K562 (cell line): Measurements from ENCODE around the gene NPB. TPM values are rescaled to one million over a fixed set of nuclear protein-coding genes. Genes with fewer than 3 reads are reported as not detected.

ENCODE experiments used
- ATAC-seq: fragments of 200-7000 bp; cut with Tn5 transposase; 3 replicates; pipeline ENCODE4 v1.9.1; 2020; ENCODE audit warnings: moderate library complexity
- BruUV-seq: library from RNA; stranded (reverse); fragments of 400-500 nt; replicated peaks from 2 replicates; lab custom pipeline; 2021; lab: Mats Ljungman, UMichigan
- CTCF ChIA-PET: fragments of 300-600 bp; formaldehyde crosslinking; extraction: SDS; loops from one replicate; lab custom pipeline; 2021; ENCODE audit warnings: low intra/inter-chr PET ratio; lab: Yijun Ruan, JAX
- POLR2A ChIA-PET: fragments of 300-600, 350-650 bp; sonication (Branson Sonifier 250); formaldehyde crosslinking; extraction: SDS; loops from one replicate; lab custom pipeline; 2021; ENCODE audit warnings: antibody characterized with exemption, inconsistent platforms; lab: Yijun Ruan, JAX
- DNase-seq, 4 experiments: peaks; one replicate each; pipeline versions ENCODE4 v3.0.0 to v3.0.0-alpha.2; 2011 to 2018; ENCODE audit warnings: low spot score in 3 of 4, mixed read lengths in 3 of 4; ENCODE audit errors: extremely low read depth in 1 of 4
- FAIRE-seq: peaks from 2 replicates; lab custom pipeline; 2011; peaks lifted over from hg19 to GRCh38; lab: Jason Lieb, UNC
- H2AFZ ChIP-seq: 2 replicates; pipeline ENCODE4 v1.6.0; 2011; ENCODE audit warnings: low read depth, low read length, control low read depth, inconsistent platforms
- H3K27ac ChIP-seq: fragments of 200-600 bp; 3 replicates; pipeline ENCODE4 v1.8.0; 2011; ENCODE audit warnings: low read depth, mild to moderate bottlenecking, control low read depth, inconsistent platforms, low read length, moderate library complexity, mixed read lengths; ENCODE audit errors: extremely low read depth
- H3K27me3 ChIP-seq, 2 experiments: fragments of 300-600 bp in 1 of 2; 2 replicates in 1 of 2; 3 replicates in 1 of 2; pipeline versions ENCODE4 v1.6.0 to v1.8.0; 2011; ENCODE audit warnings: inconsistent platforms in 2 of 2, low read length in 2 of 2, mild to moderate bottlenecking in 1 of 2, mixed read lengths in 1 of 2, moderate library complexity in 1 of 2; ENCODE audit not compliant: control insufficient read depth in 2 of 2, insufficient read depth in 2 of 2
- H3K36me3 ChIP-seq: fragments of 300-600 bp; 3 replicates; pipeline ENCODE4 v1.8.0; 2011; ENCODE audit warnings: mild to moderate bottlenecking, low read length, inconsistent platforms; ENCODE audit not compliant: control insufficient read depth, insufficient read depth
- H3K4me1 ChIP-seq, 2 experiments: fragments of 200-600 bp in 1 of 2; replicated peaks in 1 of 2; 2 replicates in 1 of 2; 3 replicates in 1 of 2; pipeline versions ENCODE4 v1.5.1 to v1.8.0; 2011; ENCODE audit warnings: inconsistent platforms in 2 of 2, low read length in 2 of 2, mild to moderate bottlenecking in 1 of 2, mixed read lengths in 1 of 2, moderate library complexity in 1 of 2; ENCODE audit not compliant: control insufficient read depth in 2 of 2, insufficient read depth in 2 of 2
- H3K4me2 ChIP-seq: 2 replicates; pipeline ENCODE4 v1.6.1; 2011; ENCODE audit warnings: low read length, control low read depth, inconsistent platforms, mixed read lengths; ENCODE audit not compliant: insufficient read depth
- H3K4me3 ChIP-seq: fragments of 200-600 bp; sonication (generic), shearing (Covaris generic); 2 replicates; pipeline ENCODE4 v1.5.1; 2016; ENCODE audit warnings: control low read depth, inconsistent platforms
- H3K79me2 ChIP-seq: fragments of 200-600 bp; 3 replicates; pipeline ENCODE4 v1.8.0; 2011; ENCODE audit warnings: low read length, inconsistent platforms; ENCODE audit not compliant: control insufficient read depth, insufficient read depth
- H3K9ac ChIP-seq, 2 experiments: 2 replicates each; pipeline versions ENCODE4 v1.6.0 to v1.6.1; 2011; ENCODE audit warnings: low read depth in 2 of 2, low read length in 2 of 2, control low read depth in 1 of 2, inconsistent platforms in 1 of 2, mild to moderate bottlenecking in 1 of 2, mixed read lengths in 1 of 2; ENCODE audit not compliant: insufficient read depth in 1 of 2
- H3K9me1 ChIP-seq: one replicate; pipeline ENCODE4 v1.6.0; 2011; ENCODE audit warnings: inconsistent platforms, mild to moderate bottlenecking, low read length, moderate library complexity; ENCODE audit not compliant: control insufficient read depth, insufficient read depth
- H3K9me3 ChIP-seq: replicated peaks from 2 replicates; pipeline ENCODE4 v1.5.1; 2011; ENCODE audit warnings: low read depth, low read length, inconsistent platforms; ENCODE audit not compliant: control insufficient read depth, insufficient read depth
- H4K20me1 ChIP-seq: replicated peaks from 2 replicates; pipeline ENCODE4 v1.6.1; 2011; ENCODE audit warnings: low read length, inconsistent platforms, mixed read lengths; ENCODE audit not compliant: control insufficient read depth, insufficient read depth
- AFF4 ChIP-seq: sonication (generic); formaldehyde crosslinking; IDR thresholded peaks from 2 replicates; pipeline ENCODE4 v1.8.0; 2023; ENCODE audit warnings: mild to moderate bottlenecking, missing genetic modification reagents
- CBFB ChIP-seq: sonication (generic); formaldehyde crosslinking; IDR thresholded peaks from 2 replicates; pipeline ENCODE4 v1.4.0; 2020; ENCODE audit warnings: mild to moderate bottlenecking, missing genetic modification reagents
- FOXP1 ChIP-seq: sonication (generic); formaldehyde crosslinking; IDR thresholded peaks from 2 replicates; pipeline ENCODE4 v1.8.0; 2022; ENCODE audit warnings: mild to moderate bottlenecking, missing genetic modification reagents
- LARP7 ChIP-seq: fragments of 450-650 bp; IDR thresholded peaks from 2 replicates; pipeline ENCODE4 v1.6.1; 2016
- RBBP5 ChIP-seq: fragments of 200-600 bp; sonication (generic); IDR thresholded peaks from 2 replicates; pipeline ENCODE4 v1.6.1; 2012; ENCODE audit warnings: borderline replicate concordance, mild to moderate bottlenecking, low read length, control low read depth, inconsistent platforms; ENCODE audit not compliant: insufficient read depth, poor library complexity, severe bottlenecking
- TEAD4 ChIP-seq, 2 experiments: sonication (generic) in 1 of 2; formaldehyde crosslinking in 1 of 2; IDR thresholded peaks; 2 replicates each; pipeline versions ENCODE4 v1.6.1 to v1.8.0; 2012 to 2022; ENCODE audit warnings: borderline replicate concordance in 1 of 2, inconsistent platforms in 1 of 2, low read length in 1 of 2, mild to moderate bottlenecking in 1 of 2, missing genetic modification reagents in 1 of 2
- WGBS: fragments of 100-300 bp; shearing (Covaris generic); methylation state at CpG from one replicate; pipeline ENCODE4 v1.1.6; 2016; ENCODE audit warnings: low coverage, mixed read lengths; ENCODE audit not compliant: insufficient coverage; ENCODE audit errors: missing lambda C conversion rate; 5-methylcytosine and 5-hydroxymethylcytosine counted together
- in situ Hi-C: fragments of 300-500 bp; cut with MboI; formaldehyde crosslinking; loops from 4 replicates; pipeline ENCODE4 v1.15.0; 2018; ENCODE audit warnings: inconsistent platforms, mixed read lengths
- intact Hi-C: fragments of 100-400 bp; cut with micrococcal nuclease; formaldehyde crosslinking; loops from 2 replicates; pipeline ENCODE4 v1.14.2; 2022
- polyA plus RNA-seq, 8 experiments: library from polyadenylated mRNA; depleted of rRNA in 4 of 8; stranded (reverse) in 5 of 8; unstranded in 3 of 8; fragments of >200 nt; fragmentation: Nextera tagmentation in 2 of 8; fragmentation: Illumina TruSeq in 1 of 8; extraction: Ambion mirVana in 2 of 8; extraction: Trizol in 1 of 8; gene quantifications; 2 replicates each; pipeline versions ENCODE4 v1.2.1 to v1.2.3, GENCODE V29; 2011 to 2014; ENCODE audit warnings: inconsistent platforms in 1 of 8, missing spikeins in 1 of 8
- total RNA-seq, 7 experiments: library from RNA; depleted of rRNA in 6 of 7; stranded (reverse); fragments of >200 nt in 6 of 7; fragmentation: Illumina TruSeq in 2 of 7; extraction: Trizol in 2 of 7; gene quantifications; 2 replicates each; pipeline versions ENCODE4 v1.2.1 to v1.2.3, GENCODE V29; 2011 to 2021; ENCODE audit warnings: low replicate concordance in 1 of 7
- TF ChIP-seq, protein P1 (sequence below), 2 experiments: fragments of 450-650 bp; IDR thresholded peaks; 2 replicates each; pipeline ENCODE4 v1.6.1; 2016; ENCODE audit warnings: mild to moderate bottlenecking in 2 of 2, borderline replicate concordance in 1 of 2, low read depth in 1 of 2, moderate library complexity in 1 of 2

NPB gene
- total and polyA plus RNA-seq, 9 of the 15 experiments (the other 6 are each of a cell fraction or from before 2014, with no cell fraction given): 0.03 to 0.61 (median 0.14) TPM; not detected in 2

DNA sequence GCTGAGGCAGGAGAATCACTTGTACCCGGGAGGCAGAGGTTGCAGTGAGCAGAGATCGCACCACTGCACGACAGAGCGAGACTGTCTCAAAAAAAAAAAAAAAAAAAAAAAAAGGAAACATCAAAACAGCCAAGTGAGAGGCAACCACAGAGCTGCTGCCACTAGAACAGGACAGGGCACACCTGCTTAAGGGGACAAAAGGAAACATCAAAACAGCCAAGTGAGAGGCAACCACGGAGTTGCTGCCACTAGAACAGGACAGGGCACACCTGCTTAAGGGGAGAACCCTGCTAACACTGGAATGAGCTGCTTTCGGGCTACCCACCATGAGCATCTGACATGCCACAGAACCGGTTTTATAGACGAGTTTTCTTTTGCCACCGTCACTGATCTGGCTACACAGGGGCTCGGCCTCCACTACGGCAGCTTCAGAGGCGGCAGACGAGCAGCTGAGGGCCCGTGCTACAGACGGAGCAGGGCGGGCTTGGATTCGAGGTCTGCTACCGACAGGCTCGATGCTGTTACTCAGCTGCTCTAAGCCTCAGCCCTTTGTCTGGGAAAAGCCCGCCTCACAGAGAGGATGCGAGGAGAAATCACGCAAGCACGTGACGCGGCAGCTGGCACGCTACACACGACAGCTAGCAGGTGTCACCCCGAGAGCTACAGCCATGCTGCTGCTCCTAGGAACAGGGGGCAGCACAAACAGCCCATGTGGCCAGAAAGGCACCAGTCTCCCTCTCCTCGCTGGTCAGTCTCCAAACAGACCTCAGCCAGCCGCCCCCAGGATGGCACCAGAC, 43.7 kb upstream of the NPB start:
- ATAC-seq: no peak
- in situ Hi-C loops: no loop called here
- peak overlapping the region; percentile 99 for H3K4me2 ChIP-seq
- peak overlapping the region; percentile 99; a peak in 3 of 4 replicates for H3K9ac ChIP-seq
- POLR2A ChIA-PET: interaction anchor here (0.5 to 2.5 kb wide), 10 partner anchors 15 to 228 kb away, joined by 3 to 21 read pairs (median 4); partner anchors contain the start of gene MCRIP1
- peaks cover 25% of the 10 kb centered on the region for H4K20me1 ChIP-seq
- WGBS: 90% methylated on average over 22 of the region's 30 CpGs
- CTCF ChIA-PET: no interaction called here
- peaks cover 16% of the 10 kb centered on the region for H3K9me1 ChIP-seq
- peaks cover 23 to 41% of the 10 kb centered on the region in 2 experiments for H3K4me1 ChIP-seq
- no TSS peak for BruUV-seq
- peaks cover 90% of the 10 kb centered on the region for H3K79me2 ChIP-seq
- no peak for FAIRE-seq
- H3K27ac ChIP-seq: peak overlapping the region; percentile 94; the same call in 2 of the 3 replicates
- H3K9me3 ChIP-seq: no peaks in the 10 kb centered on the region
- H3K27me3 ChIP-seq: no peaks in the 10 kb centered on the region
- peak overlapping the region; percentile 94 for H3K4me3 ChIP-seq
- no peak for DNase-seq
- H2AFZ ChIP-seq: no peak overlapping the region
- intact Hi-C loops: no loop called here
- H3K36me3 ChIP-seq: peaks cover 81% of the 10 kb centered on the region
- TF ChIP-seq RBBP5 (peak; percentile 2), TEAD4 (IDR thresholded peaks at IDR 0.05; ENCODE audit: low read length) (no peak), TEAD4 (CRISPR knock-in tag; IDR thresholded peaks at IDR 0.05; ENCODE audit: borderline replicate concordance) (0 out of 2 replicates have a peak, but pooled peaks have one; percentile 37), FOXP1 (CRISPR knock-in tag) (peak; percentile 58; the same call in 1 of the 2 replicates), LARP7 (no peak), AFF4 (CRISPR knock-in tag) (0 out of 2 replicates have a peak, but pooled peaks have one; percentile 11), CBFB (CRISPR knock-in tag) (0 out of 2 replicates have a peak, but pooled peaks have one; percentile 40)
- TF ChIP-seq, protein P1, sequence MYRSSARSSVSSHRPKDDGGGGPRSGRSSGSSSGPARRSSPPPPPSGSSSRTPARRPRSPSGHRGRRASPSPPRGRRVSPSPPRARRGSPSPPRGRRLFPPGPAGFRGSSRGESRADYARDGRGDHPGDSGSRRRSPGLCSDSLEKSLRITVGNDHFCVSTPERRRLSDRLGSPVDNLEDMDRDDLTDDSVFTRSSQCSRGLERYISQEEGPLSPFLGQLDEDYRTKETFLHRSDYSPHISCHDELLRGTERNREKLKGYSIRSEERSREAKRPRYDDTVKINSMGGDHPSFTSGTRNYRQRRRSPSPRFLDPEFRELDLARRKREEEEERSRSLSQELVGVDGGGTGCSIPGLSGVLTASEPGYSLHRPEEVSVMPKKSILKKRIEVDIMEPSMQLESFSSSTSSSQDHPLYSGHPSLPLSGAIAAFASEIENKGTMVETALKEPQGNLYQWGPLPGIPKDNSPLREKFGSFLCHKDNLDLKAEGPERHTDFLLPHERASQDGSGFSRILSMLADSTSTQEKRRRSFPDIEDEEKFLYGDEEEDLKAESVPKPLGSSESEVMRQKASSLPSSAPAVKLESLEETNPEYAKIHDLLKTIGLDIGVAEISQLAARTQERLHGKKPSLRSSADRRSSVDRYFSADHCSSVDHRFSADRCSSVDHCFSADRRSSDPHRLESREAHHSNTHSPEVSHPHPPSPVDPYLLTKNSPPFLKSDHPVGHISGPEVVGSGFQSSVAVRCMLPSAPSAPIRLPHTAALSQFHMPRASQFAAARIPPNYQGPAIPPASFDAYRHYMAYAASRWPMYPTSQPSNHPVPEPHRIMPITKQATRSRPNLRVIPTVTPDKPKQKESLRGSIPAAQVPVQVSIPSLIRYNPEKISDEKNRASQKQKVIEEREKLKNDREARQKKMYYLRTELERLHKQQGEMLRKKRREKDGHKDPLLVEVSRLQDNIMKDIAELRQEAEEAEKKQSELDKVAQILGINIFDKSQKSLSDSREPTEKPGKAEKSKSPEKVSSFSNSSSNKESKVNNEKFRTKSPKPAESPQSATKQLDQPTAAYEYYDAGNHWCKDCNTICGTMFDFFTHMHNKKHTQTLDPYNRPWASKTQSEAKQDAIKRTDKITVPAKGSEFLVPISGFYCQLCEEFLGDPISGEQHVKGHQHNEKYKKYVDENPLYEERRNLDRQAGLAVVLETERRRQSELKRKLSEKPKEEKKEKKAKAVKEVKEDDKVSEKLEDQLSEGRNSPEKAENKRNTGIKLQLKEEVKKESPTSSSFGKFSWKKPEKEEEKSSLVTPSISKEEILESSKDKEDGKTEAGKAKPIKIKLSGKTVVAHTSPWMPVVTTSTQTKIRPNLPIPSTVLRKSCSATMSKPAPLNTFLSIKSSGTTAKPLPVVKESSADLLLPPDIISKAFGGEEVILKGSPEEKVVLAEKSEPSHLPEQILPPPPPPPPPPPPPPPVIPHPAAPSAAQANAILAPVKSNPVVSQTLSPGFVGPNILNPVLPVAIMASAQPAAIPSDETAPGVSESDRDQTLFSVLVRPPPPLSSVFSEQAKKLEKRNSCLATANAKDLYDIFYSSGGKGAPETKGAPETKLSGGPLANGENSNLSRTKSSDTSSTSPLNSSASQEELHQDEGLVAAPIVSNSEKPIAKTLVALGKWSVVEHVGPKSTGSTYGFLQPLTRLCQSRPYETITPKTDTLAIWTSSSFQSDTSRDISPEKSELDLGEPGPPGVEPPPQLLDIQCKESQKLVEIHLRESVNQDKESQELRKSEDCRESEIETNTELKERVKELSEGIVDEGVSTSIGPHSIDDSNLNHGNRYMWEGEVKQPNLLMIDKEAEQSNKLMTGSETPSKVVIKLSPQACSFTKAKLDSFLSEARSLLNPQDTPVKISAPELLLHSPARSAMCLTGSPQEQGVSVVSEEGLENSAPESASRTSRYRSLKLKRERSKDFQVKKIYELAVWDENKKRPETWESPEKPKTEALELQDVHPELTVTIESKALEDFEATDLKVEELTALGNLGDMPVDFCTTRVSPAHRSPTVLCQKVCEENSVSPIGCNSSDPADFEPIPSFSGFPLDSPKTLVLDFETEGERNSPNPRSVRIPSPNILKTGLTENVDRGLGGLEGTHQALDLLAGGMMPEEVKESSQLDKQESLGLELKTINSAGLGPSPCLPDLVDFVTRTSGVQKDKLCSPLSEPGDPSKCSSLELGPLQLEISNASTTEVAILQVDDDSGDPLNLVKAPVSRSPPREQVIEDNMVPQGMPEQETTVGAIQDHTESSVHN (IDR thresholded peaks at IDR 0.05; ENCODE audit: borderline replicate concordance in 1 of 2, low read depth in 1 of 2): no peak
